K562 (cell line): ENCODE measurements around the gene CARMIL1. TPM values are rescaled to one million over a fixed set of nuclear protein-coding genes. Genes with fewer than 3 reads are reported as not detected.

Source experiments
- ATAC-seq: fragments of 200-7000 bp; cut with Tn5 transposase; 3 replicates; pipeline ENCODE4 v1.9.1; 2020; ENCODE audit warnings: moderate library complexity
- BruUV-seq: library from RNA; stranded (reverse); fragments of 400-500 nt; replicated peaks from 2 replicates; lab custom pipeline; 2021; lab: Mats Ljungman, UMichigan
- CTCF ChIA-PET: fragments of 300-600 bp; formaldehyde crosslinking; extraction: SDS; loops from one replicate; lab custom pipeline; 2021; ENCODE audit warnings: low intra/inter-chr PET ratio; lab: Yijun Ruan, JAX
- POLR2A ChIA-PET: fragments of 300-600, 350-650 bp; sonication (Branson Sonifier 250); formaldehyde crosslinking; extraction: SDS; loops from one replicate; lab custom pipeline; 2021; ENCODE audit warnings: antibody characterized with exemption, inconsistent platforms; lab: Yijun Ruan, JAX
- DNase-seq, 4 experiments: peaks; one replicate each; pipeline versions ENCODE4 v3.0.0 to v3.0.0-alpha.2; 2011 to 2018; ENCODE audit warnings: low spot score in 3 of 4, mixed read lengths in 3 of 4; ENCODE audit errors: extremely low read depth in 1 of 4
- FAIRE-seq: peaks from 2 replicates; lab custom pipeline; 2011; peaks lifted over from hg19 to GRCh38; lab: Jason Lieb, UNC
- H2AFZ ChIP-seq: 2 replicates; pipeline ENCODE4 v1.6.0; 2011; ENCODE audit warnings: low read depth, low read length, control low read depth, inconsistent platforms
- H3K27ac ChIP-seq: fragments of 200-600 bp; 3 replicates; pipeline ENCODE4 v1.8.0; 2011; ENCODE audit warnings: low read depth, mild to moderate bottlenecking, control low read depth, inconsistent platforms, low read length, moderate library complexity, mixed read lengths; ENCODE audit errors: extremely low read depth
- H3K27me3 ChIP-seq, 2 experiments: fragments of 300-600 bp in 1 of 2; 2 replicates in 1 of 2; 3 replicates in 1 of 2; pipeline versions ENCODE4 v1.6.0 to v1.8.0; 2011; ENCODE audit warnings: inconsistent platforms in 2 of 2, low read length in 2 of 2, mild to moderate bottlenecking in 1 of 2, mixed read lengths in 1 of 2, moderate library complexity in 1 of 2; ENCODE audit not compliant: control insufficient read depth in 2 of 2, insufficient read depth in 2 of 2
- H3K36me3 ChIP-seq: fragments of 300-600 bp; 3 replicates; pipeline ENCODE4 v1.8.0; 2011; ENCODE audit warnings: mild to moderate bottlenecking, low read length, inconsistent platforms; ENCODE audit not compliant: control insufficient read depth, insufficient read depth
- H3K4me1 ChIP-seq, 2 experiments: fragments of 200-600 bp in 1 of 2; replicated peaks in 1 of 2; 2 replicates in 1 of 2; 3 replicates in 1 of 2; pipeline versions ENCODE4 v1.5.1 to v1.8.0; 2011; ENCODE audit warnings: inconsistent platforms in 2 of 2, low read length in 2 of 2, mild to moderate bottlenecking in 1 of 2, mixed read lengths in 1 of 2, moderate library complexity in 1 of 2; ENCODE audit not compliant: control insufficient read depth in 2 of 2, insufficient read depth in 2 of 2
- H3K4me2 ChIP-seq: 2 replicates; pipeline ENCODE4 v1.6.1; 2011; ENCODE audit warnings: low read length, control low read depth, inconsistent platforms, mixed read lengths; ENCODE audit not compliant: insufficient read depth
- H3K4me3 ChIP-seq: fragments of 200-600 bp; sonication (generic), shearing (Covaris generic); 2 replicates; pipeline ENCODE4 v1.5.1; 2016; ENCODE audit warnings: control low read depth, inconsistent platforms
- H3K79me2 ChIP-seq: fragments of 200-600 bp; 3 replicates; pipeline ENCODE4 v1.8.0; 2011; ENCODE audit warnings: low read length, inconsistent platforms; ENCODE audit not compliant: control insufficient read depth, insufficient read depth
- H3K9ac ChIP-seq, 2 experiments: 2 replicates each; pipeline versions ENCODE4 v1.6.0 to v1.6.1; 2011; ENCODE audit warnings: low read depth in 2 of 2, low read length in 2 of 2, control low read depth in 1 of 2, inconsistent platforms in 1 of 2, mild to moderate bottlenecking in 1 of 2, mixed read lengths in 1 of 2; ENCODE audit not compliant: insufficient read depth in 1 of 2
- H3K9me1 ChIP-seq: one replicate; pipeline ENCODE4 v1.6.0; 2011; ENCODE audit warnings: inconsistent platforms, mild to moderate bottlenecking, low read length, moderate library complexity; ENCODE audit not compliant: control insufficient read depth, insufficient read depth
- H3K9me3 ChIP-seq: replicated peaks from 2 replicates; pipeline ENCODE4 v1.5.1; 2011; ENCODE audit warnings: low read depth, low read length, inconsistent platforms; ENCODE audit not compliant: control insufficient read depth, insufficient read depth
- H4K20me1 ChIP-seq: replicated peaks from 2 replicates; pipeline ENCODE4 v1.6.1; 2011; ENCODE audit warnings: low read length, inconsistent platforms, mixed read lengths; ENCODE audit not compliant: control insufficient read depth, insufficient read depth
- AFF1 ChIP-seq, 2 experiments: fragments of 450-650 bp; IDR thresholded peaks; 2 replicates each; pipeline ENCODE4 v1.6.1; 2018; ENCODE audit warnings: mild to moderate bottlenecking in 2 of 2, low read depth in 1 of 2; ENCODE audit not compliant: partially characterized antibody in 2 of 2
- ARID2 ChIP-seq: fragments of 450-650 bp; IDR thresholded peaks from 2 replicates; pipeline ENCODE4 v1.6.1; 2017; ENCODE audit warnings: antibody characterized with exemption, mild to moderate bottlenecking
- FUS ChIP-seq: fragments of 200-400 bp; formaldehyde crosslinking; optimal IDR thresholded peaks from 2 replicates; pipeline ENCODE3; 2017; ENCODE audit warnings: low read depth, low read length
- RB1 ChIP-seq: fragments of 450-650 bp; IDR thresholded peaks from 2 replicates; pipeline ENCODE4 v1.6.1; 2017; ENCODE audit warnings: low read depth, mild to moderate bottlenecking
- RBBP5 ChIP-seq: fragments of 200-600 bp; sonication (generic); IDR thresholded peaks from 2 replicates; pipeline ENCODE4 v1.6.1; 2012; ENCODE audit warnings: borderline replicate concordance, mild to moderate bottlenecking, low read length, control low read depth, inconsistent platforms; ENCODE audit not compliant: insufficient read depth, poor library complexity, severe bottlenecking
- SRSF9 ChIP-seq: fragments of 200-400 bp; formaldehyde crosslinking; IDR thresholded peaks from 2 replicates; pipeline ENCODE4 v1.6.1; 2017; ENCODE audit warnings: low read depth, low read length, borderline replicate concordance
- WHSC1 ChIP-seq: IDR thresholded peaks from one replicate; pipeline ENCODE4 v1.6.1; 2012; ENCODE audit warnings: low read length, control low read depth, inconsistent platforms
- ZNF740 ChIP-seq, 3 experiments: fragments of 200-800 bp in 1 of 3; sonication (Bioruptor generic) in 1 of 3; sonication (generic) in 1 of 3; formaldehyde crosslinking in 1 of 3; IDR thresholded peaks; 2 replicates each; pipeline versions ENCODE4 v1.6.1 to v1.8.0; 2016 to 2022; ENCODE audit warnings: mild to moderate bottlenecking in 2 of 3, missing compliant biosample characterization in 2 of 3, missing genetic modification characterization in 2 of 3, missing genetic modification reagents in 1 of 3
- WGBS: fragments of 100-300 bp; shearing (Covaris generic); methylation state at CpG from one replicate; pipeline ENCODE4 v1.1.6; 2016; ENCODE audit warnings: low coverage, mixed read lengths; ENCODE audit not compliant: insufficient coverage; ENCODE audit errors: missing lambda C conversion rate; 5-methylcytosine and 5-hydroxymethylcytosine counted together
- in situ Hi-C: fragments of 300-500 bp; cut with MboI; formaldehyde crosslinking; loops from 4 replicates; pipeline ENCODE4 v1.15.0; 2018; ENCODE audit warnings: inconsistent platforms, mixed read lengths
- intact Hi-C: fragments of 100-400 bp; cut with micrococcal nuclease; formaldehyde crosslinking; loops from 2 replicates; pipeline ENCODE4 v1.14.2; 2022
- polyA plus RNA-seq, 8 experiments: library from polyadenylated mRNA; depleted of rRNA in 4 of 8; stranded (reverse) in 5 of 8; unstranded in 3 of 8; fragments of >200 nt; fragmentation: Nextera tagmentation in 2 of 8; fragmentation: Illumina TruSeq in 1 of 8; extraction: Ambion mirVana in 2 of 8; extraction: Trizol in 1 of 8; gene quantifications; 2 replicates each; pipeline versions ENCODE4 v1.2.1 to v1.2.3, GENCODE V29; 2011 to 2014; ENCODE audit warnings: inconsistent platforms in 1 of 8, missing spikeins in 1 of 8
- total RNA-seq, 7 experiments: library from RNA; depleted of rRNA in 6 of 7; stranded (reverse); fragments of >200 nt in 6 of 7; fragmentation: Illumina TruSeq in 2 of 7; extraction: Trizol in 2 of 7; gene quantifications; 2 replicates each; pipeline versions ENCODE4 v1.2.1 to v1.2.3, GENCODE V29; 2011 to 2021; ENCODE audit warnings: low replicate concordance in 1 of 7

CARMIL1 gene
- total and polyA plus RNA-seq, 9 of the 15 experiments (the other 6 are each of a cell fraction or from before 2014, with no cell fraction given) = 0.04 to 0.32 (median 0.10) TPM; not detected in 1

- Histone ChIP-seq H4K20me1 (no peaks in the 10 kb centered on the region), H3K79me2 (no peaks in the 10 kb centered on the region), H3K4me2 (no peak overlapping the region), H3K9ac (no peak overlapping the region), H3K36me3 (no peaks in the 10 kb centered on the region), H3K9me3 (no peaks in the 10 kb centered on the region), H3K27ac (no peak overlapping the region), H3K9me1 (no peaks in the 10 kb centered on the region), H3K4me3 (no peak overlapping the region), H3K4me1 (no peaks in the 10 kb centered on the region), H2AFZ (no peak overlapping the region), H3K27me3 (peaks cover 0 to 1% of the 10 kb centered on the region in 2 experiments; a peak in 2 of 5 replicates)
- intact Hi-C loops = no loop called here
- ChIA-PET CTCF (no interaction called here), POLR2A (no interaction called here)
- BruUV-seq = no TSS peak
- DNase-seq = no peak
- ATAC-seq = no peak
- in situ Hi-C loops = no loop called here
- FAIRE-seq = no peak
- WGBS = 0% methylated on average over 4 of the region's 4 CpGs
- TF ChIP-seq RB1 (no peak), FUS (no peak), AFF1 (IDR thresholded peaks at IDR 0.05; ENCODE audit: low read depth in 1 of 2, partially characterized antibody in 2 of 2) (no peak), RBBP5 (no peak), WHSC1 (no peak), ZNF740 (CRISPR knock-in tag; IDR thresholded peaks at IDR 0.05) (no peak), ZNF740 (tag; IDR thresholded peaks at IDR 0.05) (no peak), ARID2 (no peak), SRSF9 (no peak)
Measured at GRCh38 chr6:25659633-25660368, 380.6 kb downstream of the CARMIL1 start.
